GM18508 (cell line): ENCODE data around the gene TLCD4.
A peak's percentile ranks its signal among the peaks of the same experiment; 100 is the strongest.

Source experiments
- ATAC-seq: cut with Tn5 transposase; IDR thresholded peaks from one replicate; pipeline ENCODE4 v1.9.1; 2021; ENCODE audit warnings: moderate number of reproducible peaks; ENCODE audit not compliant: insufficient read depth, unreplicated experiment

TLCD4 gene

GRCh38 chr1:95094923-95095322 lies 22.2 kb upstream of the TLCD4 start:
- ATAC-seq, result no peak

DNA sequence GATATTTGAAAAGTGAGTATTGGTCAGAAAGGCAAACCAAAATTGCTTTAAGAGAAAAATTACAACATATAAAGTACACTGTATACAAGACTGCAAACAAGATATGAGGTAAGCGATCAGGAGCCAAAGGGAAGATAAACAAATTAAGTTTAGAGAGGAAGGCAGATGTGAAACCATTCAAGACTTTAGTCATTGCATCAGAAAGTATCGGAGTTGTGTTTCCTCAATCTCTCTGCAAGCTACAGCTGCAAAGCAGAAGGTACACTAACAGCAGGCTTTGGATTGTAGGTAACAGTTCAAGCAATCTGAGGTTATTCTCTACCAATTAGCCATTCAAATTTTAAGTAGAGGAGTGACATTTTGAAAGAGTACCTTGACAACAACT lies 21.3 kb upstream of the TLCD4 start:
- peak; percentile 56 for ATAC-seq

DNA sequence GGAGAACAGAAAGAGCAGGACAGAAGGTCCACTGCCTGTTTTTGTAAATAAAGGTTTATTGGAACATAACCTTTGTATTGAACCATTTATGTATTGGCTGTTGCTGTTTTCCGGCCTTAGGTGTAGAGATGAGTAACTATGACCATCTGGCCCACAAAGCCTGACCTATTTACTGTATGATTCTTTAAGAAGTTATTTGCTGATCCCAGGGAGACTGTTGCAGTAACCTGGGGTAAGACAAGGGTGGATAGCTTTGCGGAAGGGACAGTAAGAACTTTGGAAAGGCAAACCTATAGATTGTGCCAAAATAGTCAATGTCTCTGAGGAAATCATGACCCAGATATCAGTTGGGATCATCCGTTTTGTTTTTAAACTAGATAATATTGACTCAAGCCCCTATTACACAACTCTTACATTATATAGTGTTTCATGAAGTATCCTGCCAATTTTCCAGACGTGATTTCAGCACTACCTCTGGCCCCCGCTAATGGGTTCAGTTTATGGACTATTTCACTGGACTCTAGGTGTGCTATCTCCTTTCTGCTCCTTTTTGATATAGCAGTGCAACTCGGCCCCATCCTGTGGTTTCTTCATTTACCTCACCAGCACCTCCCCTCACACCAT lies 20.8 kb upstream of the TLCD4 start:
- peak; percentile 12 for ATAC-seq

DNA sequence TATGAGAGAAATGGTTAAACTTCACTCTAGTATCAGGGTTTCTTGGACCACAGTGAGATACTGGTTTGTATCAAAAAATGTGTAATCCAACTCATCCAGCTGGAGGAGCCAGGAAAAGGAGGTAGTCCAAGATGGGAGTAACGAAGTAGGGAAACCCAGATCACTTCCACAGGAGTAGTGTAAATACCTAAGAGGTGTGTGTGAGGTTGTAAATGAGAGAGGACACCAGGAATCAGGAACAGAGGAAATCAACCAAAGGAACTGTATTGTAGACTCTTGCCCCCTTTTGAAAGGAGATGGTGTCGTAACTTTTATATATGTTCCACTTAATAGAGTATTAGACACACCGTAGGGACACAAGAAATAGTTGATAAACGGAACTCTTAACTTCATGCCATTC lies 19.7 kb upstream of the TLCD4 start:
- no peak for ATAC-seq

DNA sequence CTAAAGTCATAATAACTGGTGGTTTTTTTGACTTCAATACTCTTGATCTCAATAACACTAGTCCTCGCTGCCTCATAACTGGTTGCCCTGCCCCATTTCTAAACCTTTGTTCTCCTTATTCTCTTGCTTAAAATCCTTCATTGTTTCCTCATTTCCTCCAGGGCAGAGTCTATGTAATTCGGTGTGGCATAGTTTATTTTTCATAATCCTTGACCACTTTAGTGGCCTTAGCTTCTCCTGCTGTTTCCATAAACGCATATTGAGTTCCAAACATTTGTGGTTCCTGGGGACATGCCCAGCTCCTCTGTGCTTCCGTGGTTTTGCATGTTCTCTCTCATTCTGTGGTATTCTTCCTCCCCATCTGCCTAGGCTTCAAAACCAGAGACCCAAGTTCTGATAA lies 19.0 kb upstream of the TLCD4 start:
- no peak for ATAC-seq

GRCh38 chr1:95108792-95109191 lies 8.4 kb upstream of the TLCD4 start:
- no peak for ATAC-seq

- no peak for ATAC-seq
These were observed 6.1 kb upstream of the TLCD4 start for GRCh38 chr1:95111014-95111413.

DNA sequence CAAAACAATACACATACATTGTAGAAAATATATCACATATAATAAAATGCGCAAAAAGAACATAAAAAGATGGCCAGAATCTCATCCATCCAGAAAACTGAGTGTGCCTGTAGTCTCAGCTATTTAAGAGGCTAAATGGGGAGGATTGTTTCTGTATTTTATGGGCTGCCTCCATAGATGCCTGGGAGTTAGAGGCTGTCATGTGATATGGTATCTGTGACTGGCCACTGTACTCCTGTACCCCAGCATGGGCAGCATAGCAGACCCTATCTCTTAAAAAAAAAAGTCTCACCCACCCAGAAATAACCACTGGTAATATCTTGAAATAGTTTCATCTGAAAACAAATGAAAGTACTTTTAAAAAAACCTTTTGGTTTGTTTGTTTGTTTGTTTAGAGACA lies 3.5 kb upstream of the TLCD4 start:
- no peak for ATAC-seq

DNA sequence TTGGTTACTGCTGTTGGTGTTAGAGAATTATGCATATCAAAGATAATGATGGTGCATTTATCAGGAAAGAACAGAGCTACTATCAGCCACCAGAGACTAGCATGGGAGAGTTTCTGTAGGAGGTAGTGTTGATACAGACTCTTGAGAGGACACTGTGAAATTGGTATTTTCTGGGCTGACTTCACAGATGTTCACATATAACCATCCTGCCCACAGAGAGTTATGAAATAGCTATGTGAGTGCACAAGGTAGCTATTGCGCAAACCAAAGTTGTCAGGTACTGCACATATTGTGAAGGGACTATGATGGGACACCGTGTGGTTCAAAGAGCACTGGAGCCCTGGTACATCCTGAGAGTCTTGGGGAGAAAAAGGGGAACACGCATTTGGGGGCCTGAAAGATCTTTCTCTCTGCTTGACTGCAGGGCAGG lies 1.4 kb upstream of the TLCD4 start:
- no peak for ATAC-seq

DNA sequence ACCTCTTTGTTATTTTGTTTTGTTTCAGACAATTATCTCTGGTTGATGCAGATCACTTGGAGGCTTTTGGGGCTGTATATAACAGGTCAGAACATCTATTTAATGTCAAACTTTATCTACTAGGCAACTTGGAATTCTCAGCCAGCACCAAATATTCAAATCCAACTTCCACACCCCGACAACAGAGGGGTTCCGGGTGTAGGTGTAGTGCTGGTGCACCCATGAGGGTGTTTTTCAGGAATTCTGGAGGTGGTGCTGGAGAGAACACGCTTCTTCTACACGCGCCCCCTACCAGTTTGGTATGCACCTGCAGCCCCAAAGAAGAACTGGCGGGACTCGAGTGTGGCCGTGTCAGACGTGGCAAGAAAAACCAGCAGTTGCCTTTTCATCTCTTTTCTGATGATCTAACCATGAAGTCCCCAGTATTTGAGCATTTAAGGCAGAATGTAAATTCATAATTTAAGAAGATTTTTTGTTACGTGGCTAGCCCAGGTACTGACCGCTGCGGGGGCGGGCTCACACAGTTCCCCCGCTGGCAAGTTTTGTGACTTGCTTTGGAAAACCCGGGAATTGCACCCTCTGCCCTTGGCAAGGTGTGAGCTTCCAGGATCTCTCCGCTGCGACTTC lies 462 bp upstream of the TLCD4 start:
- peak; percentile 47 for ATAC-seq

GRCh38 chr1:95118067-95118499 lies 928 bp downstream of the TLCD4 start:
- no peak for ATAC-seq

DNA sequence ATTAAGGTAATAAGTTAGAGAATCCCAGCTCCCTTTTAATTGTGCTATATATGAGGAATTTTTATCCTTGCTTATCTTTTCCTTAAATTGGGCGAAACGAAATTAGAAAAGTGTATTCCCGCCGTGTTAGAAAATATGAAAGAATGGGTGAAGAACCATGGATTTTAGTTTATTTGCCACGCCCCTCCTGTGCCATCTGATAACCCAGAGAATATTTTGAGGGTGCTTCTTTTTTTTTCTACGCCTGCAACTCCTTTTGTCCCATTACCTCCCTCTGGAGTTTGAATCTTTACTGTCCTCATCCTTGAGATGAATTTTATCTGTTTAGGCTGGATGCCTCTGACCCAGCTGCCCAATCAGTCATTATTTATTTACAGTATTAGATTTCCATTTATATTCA lies 1.6 kb downstream of the TLCD4 start:
- no peak for ATAC-seq

- no peak for ATAC-seq
These were observed 2.1 kb downstream of the TLCD4 start for GRCh38 chr1:95119273-95119672.

GRCh38 chr1:95122151-95122697 lies 5.1 kb downstream of the TLCD4 start:
- no peak for ATAC-seq

- ATAC-seq, result no peak
These were observed 7.2 kb downstream of the TLCD4 start for GRCh38 chr1:95124342-95124741.

GRCh38 chr1:95126366-95126765 lies 9.2 kb downstream of the TLCD4 start:
- ATAC-seq, result no peak

DNA sequence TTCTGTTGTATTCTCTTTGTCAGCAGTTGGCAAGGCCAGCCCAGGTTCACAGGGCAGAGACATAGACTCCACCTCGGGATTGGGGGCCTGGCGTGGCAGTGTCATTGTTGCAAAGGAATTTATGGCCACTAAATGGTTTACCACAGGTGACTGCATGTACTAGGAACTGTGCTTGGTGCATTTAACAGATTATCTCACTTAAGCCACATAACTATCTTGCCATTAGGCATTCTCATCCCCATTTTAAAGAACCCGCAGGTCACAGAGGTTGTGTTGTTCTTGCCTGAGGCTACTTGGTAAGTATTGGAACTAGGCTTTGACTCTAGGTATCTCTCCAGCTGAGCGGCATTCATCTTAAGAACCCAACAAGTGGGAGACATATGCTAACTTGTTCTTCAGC lies 9.7 kb downstream of the TLCD4 start:
- ATAC-seq, result no peak

- ATAC-seq, result no peak
These were observed 10.2 kb downstream of the TLCD4 start for GRCh38 chr1:95127380-95127779.

DNA sequence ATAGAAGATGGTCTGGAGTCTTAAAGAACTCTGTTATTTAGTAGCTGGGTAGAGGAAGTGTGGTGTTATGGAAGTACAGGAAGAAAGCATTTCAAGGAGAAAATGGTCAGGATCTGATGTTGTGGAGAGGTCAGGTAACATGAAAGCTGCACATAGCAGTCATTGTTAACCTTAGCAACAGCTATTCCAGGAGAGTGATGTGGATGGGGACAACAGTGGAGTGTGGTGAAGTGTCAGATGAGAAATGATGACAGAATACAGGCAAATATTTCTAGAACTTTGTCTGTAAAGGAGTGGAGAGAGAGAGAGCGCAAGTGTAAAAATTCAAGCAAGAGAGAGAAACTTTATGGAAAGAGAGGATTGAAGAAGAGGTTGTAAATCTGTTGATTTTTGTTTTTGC lies 15.6 kb downstream of the TLCD4 start:
- ATAC-seq, result no peak

- no peak for ATAC-seq
These were observed 16.5 kb downstream of the TLCD4 start for GRCh38 chr1:95133687-95134086.

- ATAC-seq, result no peak
These were observed 21.1 kb downstream of the TLCD4 start for GRCh38 chr1:95138223-95138622.

- no peak for ATAC-seq
These were observed 21.9 kb downstream of the TLCD4 start for GRCh38 chr1:95139039-95139438.
